ENCODE data around the gene DIP2B.
"Not testable (repeated sequence)": the region's sequence is repeated elsewhere in the genome, so short reads cannot be mapped to it uniquely, and the experiment has no call there.

The DIP2B gene, protein sequence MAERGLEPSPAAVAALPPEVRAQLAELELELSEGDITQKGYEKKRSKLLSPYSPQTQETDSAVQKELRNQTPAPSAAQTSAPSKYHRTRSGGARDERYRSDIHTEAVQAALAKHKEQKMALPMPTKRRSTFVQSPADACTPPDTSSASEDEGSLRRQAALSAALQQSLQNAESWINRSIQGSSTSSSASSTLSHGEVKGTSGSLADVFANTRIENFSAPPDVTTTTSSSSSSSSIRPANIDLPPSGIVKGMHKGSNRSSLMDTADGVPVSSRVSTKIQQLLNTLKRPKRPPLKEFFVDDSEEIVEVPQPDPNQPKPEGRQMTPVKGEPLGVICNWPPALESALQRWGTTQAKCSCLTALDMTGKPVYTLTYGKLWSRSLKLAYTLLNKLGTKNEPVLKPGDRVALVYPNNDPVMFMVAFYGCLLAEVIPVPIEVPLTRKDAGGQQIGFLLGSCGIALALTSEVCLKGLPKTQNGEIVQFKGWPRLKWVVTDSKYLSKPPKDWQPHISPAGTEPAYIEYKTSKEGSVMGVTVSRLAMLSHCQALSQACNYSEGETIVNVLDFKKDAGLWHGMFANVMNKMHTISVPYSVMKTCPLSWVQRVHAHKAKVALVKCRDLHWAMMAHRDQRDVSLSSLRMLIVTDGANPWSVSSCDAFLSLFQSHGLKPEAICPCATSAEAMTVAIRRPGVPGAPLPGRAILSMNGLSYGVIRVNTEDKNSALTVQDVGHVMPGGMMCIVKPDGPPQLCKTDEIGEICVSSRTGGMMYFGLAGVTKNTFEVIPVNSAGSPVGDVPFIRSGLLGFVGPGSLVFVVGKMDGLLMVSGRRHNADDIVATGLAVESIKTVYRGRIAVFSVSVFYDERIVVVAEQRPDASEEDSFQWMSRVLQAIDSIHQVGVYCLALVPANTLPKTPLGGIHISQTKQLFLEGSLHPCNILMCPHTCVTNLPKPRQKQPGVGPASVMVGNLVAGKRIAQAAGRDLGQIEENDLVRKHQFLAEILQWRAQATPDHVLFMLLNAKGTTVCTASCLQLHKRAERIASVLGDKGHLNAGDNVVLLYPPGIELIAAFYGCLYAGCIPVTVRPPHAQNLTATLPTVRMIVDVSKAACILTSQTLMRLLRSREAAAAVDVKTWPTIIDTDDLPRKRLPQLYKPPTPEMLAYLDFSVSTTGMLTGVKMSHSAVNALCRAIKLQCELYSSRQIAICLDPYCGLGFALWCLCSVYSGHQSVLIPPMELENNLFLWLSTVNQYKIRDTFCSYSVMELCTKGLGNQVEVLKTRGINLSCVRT (N-terminal part only)

GRCh38 chr12:50504798-50505674 lies at the start of gene DIP2B:
Gene DIP2B (plus strand): TSS chr12:50504985. CDS start chr12:50505141, 156 bp downstream.
- peak; percentile 76 for DNase-seq

DNA sequence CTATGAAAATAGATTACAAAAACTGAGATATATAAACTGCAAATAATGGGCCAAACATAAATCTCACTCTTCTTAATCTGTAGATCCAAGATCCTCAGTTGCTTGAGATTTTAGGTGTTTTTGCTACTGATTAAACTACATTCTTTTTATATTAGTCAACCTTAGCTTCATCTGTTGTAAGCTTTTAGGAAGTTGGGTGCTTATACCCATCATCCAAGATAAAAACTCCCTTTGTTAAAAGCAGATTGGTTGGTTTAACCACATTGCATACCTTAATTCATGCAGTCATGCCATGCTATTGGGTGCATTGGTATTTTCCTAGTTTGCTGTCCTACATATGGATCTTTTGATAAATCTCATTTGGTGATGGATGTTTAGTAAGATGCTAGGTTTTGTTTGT lies 46.2 kb upstream of the DIP2B start:
- no peak for DNase-seq

DNA sequence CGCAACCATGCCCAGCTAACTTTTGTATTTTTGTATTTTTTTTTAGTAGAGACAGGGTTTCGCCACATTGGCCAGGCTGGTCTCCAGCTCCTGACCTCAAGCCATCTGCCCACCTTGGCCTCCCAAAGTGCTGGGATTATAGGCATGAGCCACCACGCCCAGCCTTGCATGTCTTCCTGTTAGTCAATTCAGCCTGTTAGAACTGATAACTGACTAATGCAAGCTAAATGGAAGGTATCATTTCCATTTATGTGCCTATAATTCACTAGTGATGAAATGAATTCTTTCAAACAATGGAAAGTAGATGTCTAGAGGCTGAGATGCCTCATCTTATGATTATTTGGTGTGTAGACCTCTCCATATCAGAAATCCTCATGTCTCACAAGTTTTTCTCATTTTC lies 37.3 kb upstream of the DIP2B start:
- no peak for DNase-seq

GRCh38 chr12:50477241-50477832 lies 27.4 kb upstream of the DIP2B start:
- no peak for DNase-seq

DNA sequence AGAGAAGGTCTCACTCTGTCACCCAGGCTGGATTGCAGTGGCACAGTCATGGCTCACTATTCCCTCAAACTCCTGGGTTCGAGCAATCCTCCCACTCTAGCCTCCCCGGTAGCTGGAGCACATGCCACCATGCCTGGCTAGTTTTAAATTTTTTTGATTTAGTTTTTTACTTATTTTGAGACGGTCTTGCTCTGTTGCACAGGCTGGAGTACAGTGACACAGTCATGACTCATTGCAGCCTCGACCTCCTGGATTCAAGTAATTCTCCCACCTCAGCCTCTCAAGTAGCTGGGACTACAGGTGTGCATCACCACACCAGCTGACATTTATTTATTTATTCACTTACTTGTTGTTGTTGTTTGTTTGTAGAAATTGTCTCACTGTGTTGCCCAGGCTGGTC lies 22.2 kb upstream of the DIP2B start:
- no peak for DNase-seq

GRCh38 chr12:50483488-50483887 lies 21.3 kb upstream of the DIP2B start:
- no peak for DNase-seq

- DNase-seq: no peak
These were observed 16.0 kb upstream of the DIP2B start for GRCh38 chr12:50488801-50489200.

DNA sequence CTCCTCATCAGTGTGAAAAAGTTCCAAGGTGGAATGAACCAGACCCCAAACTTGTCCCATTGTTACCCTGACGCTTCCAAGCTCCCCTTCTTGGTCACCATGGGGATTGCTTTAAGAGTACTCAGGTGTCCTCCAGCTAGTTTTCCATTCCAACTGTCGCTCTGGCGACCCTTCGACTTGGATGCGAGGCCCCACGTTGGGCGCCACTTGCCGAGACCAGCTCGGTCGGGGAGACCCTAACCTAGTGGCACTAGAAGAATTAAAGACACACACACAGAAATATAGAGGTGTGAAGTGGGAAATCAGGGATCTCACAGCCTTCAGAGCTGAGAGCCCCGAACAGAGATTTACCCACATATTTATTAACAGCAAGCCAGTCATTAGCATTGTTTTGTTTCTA lies 6.7 kb upstream of the DIP2B start:
- not testable (repeated sequence) for DNase-seq

GRCh38 chr12:50505675-50506530 lies 1.1 kb downstream of the DIP2B start:
- no peak for DNase-seq

DNA sequence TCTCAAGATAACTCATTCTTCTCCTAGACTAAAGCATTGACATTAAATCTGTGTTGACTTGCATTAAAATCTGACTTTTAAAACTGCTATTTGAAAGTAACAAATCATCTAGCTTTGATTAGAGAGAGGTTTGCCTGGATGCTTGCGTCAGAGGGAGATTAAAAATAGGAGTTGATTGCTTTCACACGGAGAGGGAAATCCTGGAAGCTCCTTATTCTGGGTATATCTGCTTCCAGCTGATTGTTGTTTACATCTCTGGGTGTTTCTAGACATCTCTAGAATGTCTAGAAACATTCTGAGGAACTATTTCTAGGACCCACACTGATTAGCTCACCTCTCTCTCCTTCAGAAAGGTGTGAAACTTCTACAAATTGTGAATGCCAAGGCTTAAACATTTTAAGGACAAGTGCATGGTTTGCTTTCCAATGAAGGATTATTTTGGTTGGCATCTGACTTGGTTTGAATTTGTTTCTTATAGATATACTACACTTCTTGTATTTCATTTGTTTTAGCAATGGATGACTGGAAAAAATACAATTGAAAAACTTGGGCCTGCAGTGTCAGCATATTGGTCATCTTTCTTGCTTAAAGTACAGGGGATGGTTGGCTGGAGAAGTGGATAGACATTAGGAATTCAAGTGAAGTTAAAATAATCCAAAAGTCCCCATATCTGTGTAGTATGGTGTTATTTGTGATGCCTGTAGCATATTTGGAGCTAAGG lies 2.1 kb downstream of the DIP2B start:
- no peak for DNase-seq

GRCh38 chr12:50507474-50507838 lies 2.7 kb downstream of the DIP2B start:
- DNase-seq: no peak

DNA sequence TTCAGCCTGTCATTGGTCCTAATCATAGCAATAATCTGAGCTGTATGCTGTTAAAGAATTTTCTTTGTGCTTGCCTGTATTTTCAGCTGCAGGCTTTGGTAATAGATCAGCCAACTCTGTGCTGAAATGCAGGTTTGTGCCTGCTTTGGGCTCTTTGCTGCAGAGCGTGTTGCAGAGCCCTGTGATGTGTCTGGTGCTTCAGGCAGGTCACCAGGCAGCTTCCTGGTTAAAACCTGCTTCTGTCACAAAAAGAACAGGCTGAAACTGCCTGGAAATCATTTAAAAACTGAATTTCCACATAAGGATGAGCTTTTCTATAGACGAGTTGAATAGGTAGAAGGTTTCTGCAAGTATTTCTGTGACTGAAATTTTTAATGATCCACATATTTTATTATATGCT lies 3.1 kb downstream of the DIP2B start:
- no peak for DNase-seq

- DNase-seq: no peak
These were observed 3.6 kb downstream of the DIP2B start for GRCh38 chr12:50508414-50508813.

- DNase-seq: no peak
These were observed 4.3 kb downstream of the DIP2B start for GRCh38 chr12:50508970-50509663.

GRCh38 chr12:50514526-50515276 lies 9.9 kb downstream of the DIP2B start:
- no peak for DNase-seq

DNA sequence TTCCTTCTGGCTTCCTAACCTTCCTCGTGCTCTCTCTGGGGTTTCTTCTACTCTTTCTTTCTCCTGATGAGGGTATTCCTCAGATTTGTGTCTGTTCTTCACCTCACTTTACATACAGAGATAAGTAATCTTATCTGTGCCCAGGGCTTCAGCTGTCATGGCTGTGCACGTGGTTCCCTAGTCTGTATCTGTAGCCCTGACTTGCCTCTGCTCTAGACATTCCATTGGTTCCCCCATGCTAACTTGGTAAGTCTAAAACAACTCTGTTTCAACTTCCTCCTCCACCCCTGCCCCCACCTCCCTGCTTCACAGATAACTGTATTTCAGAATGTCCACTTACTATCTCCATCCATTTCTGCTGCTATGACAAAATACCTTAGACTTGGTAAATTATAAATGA lies 10.8 kb downstream of the DIP2B start:
- DNase-seq: no peak

DNA sequence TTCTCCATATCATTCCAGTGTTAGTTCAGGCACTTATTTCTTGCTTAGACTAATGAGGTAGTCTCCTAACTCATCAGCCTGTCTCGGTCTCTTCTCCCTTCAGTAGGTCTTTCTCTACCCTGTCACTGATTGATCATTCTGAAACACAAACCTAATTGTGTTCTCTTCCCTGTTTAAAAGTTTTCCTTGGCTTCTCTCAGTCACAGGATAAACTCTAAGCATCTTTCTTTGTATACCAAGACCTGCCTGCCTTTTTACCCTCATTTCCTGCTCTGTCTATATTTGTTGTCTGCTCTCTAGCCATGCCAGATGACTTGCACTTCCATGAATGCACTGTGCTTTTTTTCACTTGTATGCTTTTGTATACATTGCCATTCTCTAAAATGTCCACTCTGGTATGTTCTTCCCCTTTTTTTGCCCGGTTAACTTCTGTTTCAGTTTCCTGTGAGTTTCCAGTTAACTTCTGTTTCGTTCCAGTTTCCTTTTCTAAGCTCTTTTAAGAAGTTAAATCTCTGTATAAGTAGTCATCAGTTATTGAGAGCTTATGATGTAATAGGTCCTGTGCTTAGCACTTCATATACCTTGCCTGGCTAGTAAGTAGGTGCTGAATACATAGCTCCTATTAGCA lies 12.8 kb downstream of the DIP2B start:
- DNase-seq: no peak

- DNase-seq: no peak
These were observed 13.3 kb downstream of the DIP2B start for GRCh38 chr12:50518090-50518489.
